Suprapubic skin (tissue), 4 donors: ENCODE data around the gene FADD. TPM values are rescaled to one million over a fixed set of nuclear protein-coding genes. Genes with fewer than 3 reads are reported as not detected.

Experiments
- DNase-seq, 2 donors: peaks; one replicate each; pipeline ENCODE4 v3.0.0-alpha.2; 2019; ENCODE audit warnings: low spot score in 2 of 2
- H3K27ac ChIP-seq: fragments of 200-600 bp; sonication (generic); one replicate; pipeline ENCODE4 v1.5.1; 2019
- H3K27me3 ChIP-seq: fragments of 200-600 bp; sonication (generic); one replicate; pipeline ENCODE4 v1.5.1; 2019
- H3K36me3 ChIP-seq: fragments of 200-600 bp; sonication (generic); one replicate; pipeline ENCODE4 v1.5.1; 2019
- H3K4me1 ChIP-seq: fragments of 200-600 bp; sonication (generic); one replicate; pipeline ENCODE4 v1.5.1; 2019
- H3K4me3 ChIP-seq: fragments of 200-600 bp; sonication (generic); one replicate; pipeline ENCODE4 v1.5.1; 2019; ENCODE audit warnings: mild to moderate bottlenecking
- H3K9me3 ChIP-seq: fragments of 200-600 bp; sonication (generic); one replicate; pipeline ENCODE4 v1.5.1; 2019
- CTCF ChIP-seq, 2 donors: fragments of 200-600 bp in 1 of 2; fragments of 450-650 bp in 1 of 2; sonication (generic) in 1 of 2; IDR thresholded peaks; one replicate each; pipeline ENCODE4 v1.5.1; 2016 to 2019; ENCODE audit warnings: antibody characterized with exemption in 2 of 2, mild to moderate bottlenecking in 1 of 2, moderate library complexity in 1 of 2
- EP300 ChIP-seq: sonication (generic); formaldehyde crosslinking; IDR thresholded peaks from one replicate; pipeline ENCODE4 v1.6.1; 2017; ENCODE audit warnings: antibody characterized with exemption
- POLR2A ChIP-seq, 2 donors: fragments of 450-650 bp; IDR thresholded peaks; one replicate each; pipeline ENCODE4 v1.6.1; 2017; ENCODE audit warnings: antibody characterized with exemption in 2 of 2, mild to moderate bottlenecking in 2 of 2, moderate library complexity in 2 of 2
- POLR2AphosphoS5 ChIP-seq, 3 donors: sonication (generic); formaldehyde crosslinking; IDR thresholded peaks; one replicate each; pipeline ENCODE4 v1.6.1; 2017; ENCODE audit warnings: antibody characterized with exemption in 3 of 3
- WGBS: methylation state at CpG from one replicate; pipeline ENCODE4 v1.1.5; 2018; 5-methylcytosine and 5-hydroxymethylcytosine counted together
- total RNA-seq, 4 donors: library from RNA; depleted of rRNA; stranded (reverse); fragments of >200 nt; gene quantifications; one replicate each; pipeline ENCODE4 v1.1.0, GENCODE V29; 2016

Gene FADD
- total RNA-seq, 4 donors from 2014 or later: 12.3 to 29.3 (median 18.1) TPM

GRCh38 chr11:70173018-70173417 lies 30.1 kb upstream of the FADD start:
- DNase-seq: no peak
- Histone ChIP-seq H3K4me3 (no peak overlapping the region), H3K9me3 (no peaks in the 10 kb centered on the region), H3K4me1 (peaks cover 5% of the 10 kb centered on the region), H3K27ac (no peak overlapping the region), H3K27me3 (peaks cover 10% of the 10 kb centered on the region), H3K36me3 (peaks cover 12% of the 10 kb centered on the region)
- TF ChIP-seq POLR2AphosphoS5 (IDR thresholded peaks at IDR 0.05) (no peak), POLR2A (IDR thresholded peaks at IDR 0.05) (no peak), EP300 (no peak), CTCF (IDR thresholded peaks at IDR 0.05) (no peak)
- WGBS: 80% methylated on average over 4 of the region's 4 CpGs

GRCh38 chr11:70174547-70175235 lies 28.4 kb upstream of the FADD start:
- WGBS: 87% methylated on average over 17 of the region's 17 CpGs
- H3K27ac ChIP-seq: peak overlapping the region; percentile 34
- no peak for DNase-seq

GRCh38 chr11:70175236-70175698 lies 27.8 kb upstream of the FADD start:
- Histone ChIP-seq H3K4me3 (no peak overlapping the region), H3K4me1 (peaks cover 5% of the 10 kb centered on the region), H3K27ac (peak overlapping the region; percentile 34), H3K27me3 (no peaks in the 10 kb centered on the region), H3K36me3 (peaks cover 10% of the 10 kb centered on the region), H3K9me3 (no peaks in the 10 kb centered on the region)
- TF ChIP-seq POLR2A (IDR thresholded peaks at IDR 0.05) (no peak), CTCF (IDR thresholded peaks at IDR 0.05) (no peak), EP300 (no peak), POLR2AphosphoS5 (IDR thresholded peaks at IDR 0.05) (no peak)
- WGBS: 78% methylated on average over 7 of the region's 15 CpGs
- no peak for DNase-seq

More at GRCh38 chr11:70174547-70175235, 28.4 kb upstream of the FADD start:
- peaks cover 10% of the 10 kb centered on the region for H3K36me3 ChIP-seq
- no peak overlapping the region for H3K4me3 ChIP-seq
- H3K9me3 ChIP-seq: no peaks in the 10 kb centered on the region
- TF ChIP-seq CTCF (IDR thresholded peaks at IDR 0.05): no peak
- TF ChIP-seq POLR2A (IDR thresholded peaks at IDR 0.05): no peak
- TF ChIP-seq EP300: no peak
- TF ChIP-seq POLR2AphosphoS5 (IDR thresholded peaks at IDR 0.05): no peak
- no peaks in the 10 kb centered on the region for H3K27me3 ChIP-seq
- H3K4me1 ChIP-seq: peaks cover 5% of the 10 kb centered on the region

- WGBS: 69% methylated on average over 39 of the region's 39 CpGs
- Histone ChIP-seq H3K4me1 (peaks cover 5% of the 10 kb centered on the region), H3K27me3 (no peaks in the 10 kb centered on the region), H3K27ac (no peak overlapping the region), H3K9me3 (no peaks in the 10 kb centered on the region), H3K4me3 (no peak overlapping the region), H3K36me3 (peaks cover 4% of the 10 kb centered on the region)
- DNase-seq: no peak
- TF ChIP-seq CTCF (IDR thresholded peaks at IDR 0.05) (peak; percentile 9 to 56), EP300 (no peak), POLR2AphosphoS5 (IDR thresholded peaks at IDR 0.05) (no peak), POLR2A (IDR thresholded peaks at IDR 0.05) (no peak)
Observed at GRCh38 chr11:70176940-70177689, 26.0 kb upstream of the FADD start.

GRCh38 chr11:70180906-70181305 lies 22.2 kb upstream of the FADD start:
- WGBS: 69% methylated on average over 2 of the region's 11 CpGs
- no peaks in the 10 kb centered on the region for H3K27me3 ChIP-seq
- DNase-seq: no peak
- no peaks in the 10 kb centered on the region for H3K36me3 ChIP-seq
- no peaks in the 10 kb centered on the region for H3K9me3 ChIP-seq
- no peak overlapping the region for H3K27ac ChIP-seq
- TF ChIP-seq CTCF (IDR thresholded peaks at IDR 0.05) (no peak), POLR2AphosphoS5 (IDR thresholded peaks at IDR 0.05) (no peak), EP300 (no peak), POLR2A (IDR thresholded peaks at IDR 0.05) (no peak)
- peaks cover 18% of the 10 kb centered on the region for H3K4me1 ChIP-seq
- H3K4me3 ChIP-seq: no peak overlapping the region
